ENCODE results near the gene GYG1.

The GYG1 gene

GRCh38 chr3:149044339-149045083 lies 53.2 kb downstream of the GYG1 start:
- TF ChIP-seq CTCF (IDR thresholded peaks at IDR 0.05; ENCODE audit: insufficient read depth, low read depth, low read length, missing control alignments): no peak
- DNase-seq (ENCODE audit: low read depth): no peak
- H3K4me3 ChIP-seq (ENCODE audit: low read depth, low read length): no peak overlapping the region

GRCh38 chr3:149055575-149055974 lies 64.2 kb downstream of the GYG1 start:
- TF ChIP-seq CTCF (IDR thresholded peaks at IDR 0.05; ENCODE audit: insufficient read depth, low read depth, low read length, missing control alignments): no peak
- DNase-seq (ENCODE audit: low read depth): no peak
- H3K4me3 ChIP-seq (ENCODE audit: low read depth, low read length): no peak overlapping the region

- TF ChIP-seq CTCF (IDR thresholded peaks at IDR 0.05; ENCODE audit: insufficient read depth, low read depth, low read length, missing control alignments): no peak
- H3K4me3 ChIP-seq (ENCODE audit: low read depth, low read length): no peak overlapping the region
These were observed 66.9 kb downstream of the GYG1 start for GRCh38 chr3:149058198-149058597.

GRCh38 chr3:149058602-149059001 lies 67.3 kb downstream of the GYG1 start:
- H3K4me3 ChIP-seq (ENCODE audit: low read depth, low read length): no peak overlapping the region
- peak; percentile 47 for DNase-seq (ENCODE audit: low read depth)
- TF ChIP-seq CTCF (IDR thresholded peaks at IDR 0.05; ENCODE audit: insufficient read depth, low read depth, low read length, missing control alignments): no peak

More at GRCh38 chr3:149058198-149058597, 66.9 kb downstream of the GYG1 start:
- no peak for DNase-seq (ENCODE audit: low read depth)

GRCh38 chr3:149061776-149062175 lies 70.4 kb downstream of the GYG1 start:
- TF ChIP-seq CTCF (IDR thresholded peaks at IDR 0.05; ENCODE audit: insufficient read depth, low read depth, low read length, missing control alignments): no peak
- no peak for DNase-seq (ENCODE audit: low read depth)
- H3K4me3 ChIP-seq (ENCODE audit: low read depth, low read length): no peak overlapping the region

- no peak overlapping the region for H3K4me3 ChIP-seq (ENCODE audit: low read depth, low read length)
- no peak for DNase-seq (ENCODE audit: low read depth)
- TF ChIP-seq CTCF (IDR thresholded peaks at IDR 0.05; ENCODE audit: insufficient read depth, low read depth, low read length, missing control alignments): no peak
These were observed 76.5 kb downstream of the GYG1 start for GRCh38 chr3:149067883-149068282.

Data from GM12865 (cell line).